HCT116 (cell line): ENCODE results near the gene RPL19. TPM values are rescaled to one million over a fixed set of nuclear protein-coding genes. Genes with fewer than 3 reads are reported as not detected.

Source experiments
- ATAC-seq: fragments of 200-7000 bp; cut with Tn5 transposase; 2 replicates; pipeline ENCODE4 v1.9.1; 2020; ENCODE audit warnings: mild to moderate bottlenecking, moderate library complexity
- BruUV-seq: library from RNA; stranded (reverse); fragments of 400-500 nt; replicated peaks from 2 replicates; lab custom pipeline; 2021; lab: Mats Ljungman, UMichigan
- CTCF ChIA-PET: fragments of 300-600 bp; sonication (Branson Sonifier 250); formaldehyde crosslinking; loops from one replicate; lab custom pipeline; 2021; ENCODE audit warnings: antibody characterized with exemption; lab: Charles Lee
- POLR2A ChIA-PET: fragments of 300-600, 350-600 bp; sonication (Branson Sonifier 250); formaldehyde crosslinking; loops from one replicate; lab custom pipeline; 2021; ENCODE audit warnings: antibody characterized with exemption; lab: Charles Lee
- RAD21 ChIA-PET, 2 experiments: fragments of 300-600 bp; sonication (Branson Sonifier 250); formaldehyde crosslinking; loops; one replicate each; lab custom pipeline; 2023; ENCODE audit warnings: low total read pairs in 2 of 2; ENCODE audit not compliant: uncharacterized antibody in 2 of 2, unreplicated experiment in 2 of 2, low non-redundant PET in 1 of 2; lab: Charles Lee
- DNase-seq: peaks from one replicate; pipeline ENCODE4 v3.0.0-alpha.2; 2010; ENCODE audit warnings: low read depth, low spot score
- H2AFZ ChIP-seq: fragments of 200-600 bp; shearing (Covaris generic), sonication (generic); 2 replicates; pipeline ENCODE4 v1.6.1; 2017; ENCODE audit warnings: low read depth, mixed run types, mixed read lengths, antibody characterized with exemption, low read length; ENCODE audit not compliant: poor library complexity, severe bottlenecking
- H3K27ac ChIP-seq: 2 replicates; pipeline ENCODE4 v1.5.1; 2012; ENCODE audit warnings: low read depth, low read length
- H3K27me3 ChIP-seq: fragments of 200-600 bp; sonication (generic); 2 replicates; pipeline ENCODE4 v1.6.1; 2016; ENCODE audit warnings: mixed run types, low read length, mixed read lengths; ENCODE audit not compliant: insufficient read depth
- H3K36me3 ChIP-seq, 2 experiments: fragments of 200-500 bp in 1 of 2; fragments of 200-600 bp in 1 of 2; sonication (Bioruptor generic) in 1 of 2; sonication (generic) in 1 of 2; 2 replicates each; pipeline versions ENCODE4 v1.5.1 to v1.6.1; 2014 to 2016; ENCODE audit warnings: low read length in 2 of 2, inconsistent platforms in 1 of 2, mixed read lengths in 1 of 2, mixed run types in 1 of 2; ENCODE audit not compliant: insufficient read depth in 2 of 2, control insufficient read depth in 1 of 2
- H3K4me1 ChIP-seq, 2 experiments: fragments of 200-600 bp in 1 of 2; sonication (generic) in 1 of 2; 2 replicates each; pipeline versions ENCODE4 v1.5.1 to v1.6.1; 2012 to 2017; ENCODE audit warnings: low read length in 2 of 2, inconsistent platforms in 1 of 2, mild to moderate bottlenecking in 1 of 2, mixed read lengths in 1 of 2, mixed run types in 1 of 2, moderate library complexity in 1 of 2; ENCODE audit not compliant: insufficient read depth in 2 of 2, control insufficient read depth in 1 of 2
- H3K4me2 ChIP-seq: fragments of 200-600 bp; sonication (generic); 2 replicates; pipeline ENCODE4 v1.6.1; 2017; ENCODE audit warnings: mixed run types, low read length, mixed read lengths
- H3K4me3 ChIP-seq, 2 experiments: fragments of 200-600 bp in 1 of 2; sonication (generic) in 1 of 2; replicated peaks in 1 of 2; 2 replicates each; pipeline ENCODE4 v1.5.1; 2011 to 2016; ENCODE audit warnings: low read length in 2 of 2, control low read depth in 1 of 2, low read depth in 1 of 2, mild to moderate bottlenecking in 1 of 2, mixed read lengths in 1 of 2, mixed run types in 1 of 2
- H3K79me2 ChIP-seq: fragments of 200-600 bp; sonication (generic); 2 replicates; pipeline ENCODE4 v1.6.1; 2017; ENCODE audit warnings: mild to moderate bottlenecking, mixed run types, low read length, moderate library complexity, mixed read lengths; ENCODE audit not compliant: insufficient read depth
- H3K9ac ChIP-seq: fragments of 200-600 bp; sonication (generic); 2 replicates; pipeline ENCODE4 v1.6.1; 2016; ENCODE audit warnings: low read length, mixed read lengths
- H3K9me2 ChIP-seq: fragments of 200-600 bp; sonication (generic), shearing (Covaris generic); 2 replicates; pipeline ENCODE4 v1.6.1; 2017; ENCODE audit warnings: mixed run types, mild to moderate bottlenecking, moderate library complexity; ENCODE audit not compliant: insufficient read depth
- H3K9me3 ChIP-seq, 2 experiments: fragments of 200-500 bp in 1 of 2; fragments of 200-600 bp in 1 of 2; sonication (Bioruptor generic) in 1 of 2; sonication (generic) in 1 of 2; 2 replicates each; pipeline ENCODE4 v1.6.1; 2014 to 2017; ENCODE audit warnings: low read length in 2 of 2, mixed read lengths in 2 of 2, inconsistent platforms in 1 of 2, low read depth in 1 of 2, mild to moderate bottlenecking in 1 of 2, mixed run types in 1 of 2, moderate library complexity in 1 of 2; ENCODE audit not compliant: control insufficient read depth in 1 of 2, insufficient read depth in 1 of 2
- H4K20me1 ChIP-seq: fragments of 200-600 bp; sonication (generic), shearing (Covaris generic); 2 replicates; pipeline ENCODE4 v1.6.1; 2017; ENCODE audit warnings: mixed run types, mild to moderate bottlenecking, moderate library complexity; ENCODE audit not compliant: insufficient read depth
- EGR1 ChIP-seq: IDR thresholded peaks from 2 replicates; pipeline ENCODE4 v1.6.1; 2012; ENCODE audit warnings: low read depth
- EZH2phosphoT487 ChIP-seq: fragments of 200-600 bp; IDR thresholded peaks from 2 replicates; pipeline ENCODE4 v1.6.1; 2018; ENCODE audit warnings: antibody characterized with exemption, borderline replicate concordance
- FOSL1 ChIP-seq: IDR thresholded peaks from 2 replicates; pipeline ENCODE4 v1.6.1; 2012; ENCODE audit warnings: low read depth
- JUND ChIP-seq: IDR thresholded peaks from 2 replicates; pipeline ENCODE4 v1.6.1; 2012
- intact Hi-C: fragments of 100-400 bp; cut with micrococcal nuclease; formaldehyde crosslinking; loops from 2 replicates; pipeline ENCODE4 v1.10.0; 2022
- total RNA-seq: library from RNA; stranded (reverse); gene quantifications from one replicate; pipeline ENCODE4 v1.2.1, GENCODE V29; 2021; ENCODE audit not compliant: unreplicated experiment
- TF ChIP-seq, protein P1 (sequence below): IDR thresholded peaks from 2 replicates; pipeline ENCODE4 v1.6.1; 2012; ENCODE audit warnings: low read depth

RPL19 gene
- total RNA-seq, 1 experiment from 2014 or later = 2,276 TPM

DNA sequence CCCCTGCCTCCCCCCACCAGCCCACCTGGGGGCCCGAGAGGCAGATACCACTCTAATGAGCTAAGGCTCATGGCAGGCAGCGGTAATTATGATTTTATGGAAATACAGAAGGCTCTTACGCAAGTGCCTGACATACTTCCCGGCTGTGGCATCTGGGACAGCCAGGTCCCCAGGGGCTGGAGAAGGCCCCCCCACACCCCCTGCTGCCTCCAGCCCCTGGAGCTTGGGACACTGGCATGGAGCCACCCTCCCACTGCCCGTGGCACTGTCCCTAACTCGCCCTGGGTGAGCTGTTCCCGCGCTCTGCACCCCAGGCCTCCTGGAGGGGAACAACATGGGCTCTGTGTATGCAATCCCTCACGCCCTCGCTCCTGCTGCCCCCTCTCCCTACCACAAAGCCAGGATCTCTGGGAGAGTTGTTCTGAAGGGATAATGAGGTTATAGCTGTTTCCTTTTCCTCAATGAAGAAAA lies 31.0 kb downstream of the RPL19 start:
- CTCF ChIA-PET = interaction anchor here (0.6 to 3.1 kb wide), 8 partner anchors 11 to 749 kb away, joined by 3 to 40 read pairs (median 6); partner anchors contain the start of genes PSMD3 and RPL19
- Histone ChIP-seq H4K20me1 (no peaks in the 10 kb centered on the region), H3K9ac (no peak overlapping the region), H3K79me2 (no peaks in the 10 kb centered on the region), H3K4me3 (no peak overlapping the region), H3K9me3 (no peaks in the 10 kb centered on the region), H3K27ac (no peak overlapping the region), H3K36me3 (no peaks in the 10 kb centered on the region), H2AFZ (no peak overlapping the region), H3K4me1 (peaks cover 0 to 29% of the 10 kb centered on the region in 2 experiments; a peak in 3 of 4 replicates), H3K9me2 (no peaks in the 10 kb centered on the region), H3K4me2 (no peak overlapping the region), H3K27me3 (no peaks in the 10 kb centered on the region)
- TF ChIP-seq EGR1 (no peak), EZH2phosphoT487 (no peak), JUND (no peak), FOSL1 (no peak)
- TF ChIP-seq, protein P1, sequence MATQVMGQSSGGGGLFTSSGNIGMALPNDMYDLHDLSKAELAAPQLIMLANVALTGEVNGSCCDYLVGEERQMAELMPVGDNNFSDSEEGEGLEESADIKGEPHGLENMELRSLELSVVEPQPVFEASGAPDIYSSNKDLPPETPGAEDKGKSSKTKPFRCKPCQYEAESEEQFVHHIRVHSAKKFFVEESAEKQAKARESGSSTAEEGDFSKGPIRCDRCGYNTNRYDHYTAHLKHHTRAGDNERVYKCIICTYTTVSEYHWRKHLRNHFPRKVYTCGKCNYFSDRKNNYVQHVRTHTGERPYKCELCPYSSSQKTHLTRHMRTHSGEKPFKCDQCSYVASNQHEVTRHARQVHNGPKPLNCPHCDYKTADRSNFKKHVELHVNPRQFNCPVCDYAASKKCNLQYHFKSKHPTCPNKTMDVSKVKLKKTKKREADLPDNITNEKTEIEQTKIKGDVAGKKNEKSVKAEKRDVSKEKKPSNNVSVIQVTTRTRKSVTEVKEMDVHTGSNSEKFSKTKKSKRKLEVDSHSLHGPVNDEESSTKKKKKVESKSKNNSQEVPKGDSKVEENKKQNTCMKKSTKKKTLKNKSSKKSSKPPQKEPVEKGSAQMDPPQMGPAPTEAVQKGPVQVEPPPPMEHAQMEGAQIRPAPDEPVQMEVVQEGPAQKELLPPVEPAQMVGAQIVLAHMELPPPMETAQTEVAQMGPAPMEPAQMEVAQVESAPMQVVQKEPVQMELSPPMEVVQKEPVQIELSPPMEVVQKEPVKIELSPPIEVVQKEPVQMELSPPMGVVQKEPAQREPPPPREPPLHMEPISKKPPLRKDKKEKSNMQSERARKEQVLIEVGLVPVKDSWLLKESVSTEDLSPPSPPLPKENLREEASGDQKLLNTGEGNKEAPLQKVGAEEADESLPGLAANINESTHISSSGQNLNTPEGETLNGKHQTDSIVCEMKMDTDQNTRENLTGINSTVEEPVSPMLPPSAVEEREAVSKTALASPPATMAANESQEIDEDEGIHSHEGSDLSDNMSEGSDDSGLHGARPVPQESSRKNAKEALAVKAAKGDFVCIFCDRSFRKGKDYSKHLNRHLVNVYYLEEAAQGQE = no peak
- intact Hi-C loops = no loop called here
- ATAC-seq (no peak), DNase-seq (no peak)
- BruUV-seq = no TSS peak
- RAD21 ChIA-PET = interaction anchor here (2.1 kb wide), 2 partner anchors 24 to 25 kb away, joined by 5 to 8 read pairs; no protein-coding TSS in a partner anchor
- POLR2A ChIA-PET = interaction anchor here (1.6 kb wide), 1 partner anchor 31 kb away, joined by 5 read pairs; the partner anchor contains the start of gene RPL19
